Liver (tissue), 9 donors: Measurements from ENCODE around the gene THSD7B. TPM values are rescaled to one million over a fixed set of nuclear protein-coding genes. Genes with fewer than 3 reads are reported as not detected.

ENCODE experiments used
- DNase-seq: peaks from one replicate; pipeline ENCODE4 v3.0.0-alpha.2; 2017; ENCODE audit warnings: low spot score
- H3K27ac ChIP-seq, 2 donors: one replicate each; pipeline ENCODE4 v1.7.0; 2013; ENCODE audit warnings: inconsistent platforms in 2 of 2, low read length in 2 of 2, control low read depth in 1 of 2, low read depth in 1 of 2, mild to moderate bottlenecking in 1 of 2
- H3K27me3 ChIP-seq, 4 donors: one replicate each; pipeline versions ENCODE4 v1.6.1 to v1.7.0; 2013; ENCODE audit warnings: low read length in 3 of 4, inconsistent platforms in 1 of 4, mild to moderate bottlenecking in 1 of 4, moderate library complexity in 1 of 4; ENCODE audit not compliant: control insufficient read depth in 4 of 4, insufficient read depth in 4 of 4
- H3K36me3 ChIP-seq, 4 donors: one replicate each; pipeline versions ENCODE4 v1.6.1 to v1.7.0; 2013; ENCODE audit warnings: low read length in 3 of 4, mild to moderate bottlenecking in 3 of 4, low read depth in 1 of 4, moderate library complexity in 1 of 4; ENCODE audit not compliant: control insufficient read depth in 4 of 4, insufficient read depth in 3 of 4
- H3K4me1 ChIP-seq, 4 donors: one replicate each; pipeline versions ENCODE4 v1.6.1 to v1.7.0; 2013; ENCODE audit warnings: low read length in 3 of 4, mild to moderate bottlenecking in 3 of 4, moderate library complexity in 1 of 4; ENCODE audit not compliant: control insufficient read depth in 4 of 4, insufficient read depth in 4 of 4
- H3K4me3 ChIP-seq, 3 donors: one replicate each; pipeline versions ENCODE4 v1.6.1 to v1.7.0; 2013; ENCODE audit warnings: low read length in 3 of 3, control low read depth in 1 of 3, low read depth in 1 of 3, mild to moderate bottlenecking in 1 of 3
- H3K9ac ChIP-seq, 2 donors: one replicate each; pipeline ENCODE4 v1.7.0; 2013; ENCODE audit warnings: low read length in 2 of 2, mild to moderate bottlenecking in 2 of 2, moderate library complexity in 2 of 2, control low read depth in 1 of 2, low read depth in 1 of 2
- H3K9me3 ChIP-seq, 4 donors: one replicate each; pipeline versions ENCODE4 v1.6.1 to v1.7.0; 2013; ENCODE audit warnings: low read length in 3 of 4; ENCODE audit not compliant: control insufficient read depth in 4 of 4
- EGR1 ChIP-seq, 2 donors: IDR thresholded peaks; 2 replicates each; pipeline ENCODE4 v1.6.1; 2016 to 2018; ENCODE audit warnings: antibody characterized with exemption in 2 of 2, low read depth in 2 of 2
- FOXA1 ChIP-seq: IDR thresholded peaks from 2 replicates; pipeline ENCODE4 v1.6.1; 2016; ENCODE audit warnings: antibody characterized with exemption
- FOXA2 ChIP-seq: IDR thresholded peaks from 2 replicates; pipeline ENCODE4 v1.6.1; 2016; ENCODE audit warnings: antibody characterized with exemption
- GABPA ChIP-seq, 2 donors: IDR thresholded peaks in 1 of 2; conservative IDR thresholded peaks in 1 of 2; 2 replicates each; pipeline ENCODE4 v1.6.1; 2016; ENCODE audit warnings: antibody characterized with exemption in 2 of 2, mild to moderate bottlenecking in 1 of 2, moderate library complexity in 1 of 2
- HNF4A ChIP-seq, 2 donors: conservative IDR thresholded peaks; 2 replicates each; pipeline ENCODE4 v1.6.1; 2016; ENCODE audit warnings: antibody characterized with exemption in 2 of 2, mild to moderate bottlenecking in 2 of 2
- HNF4G ChIP-seq: IDR thresholded peaks from 2 replicates; pipeline ENCODE4 v1.6.1; 2016; ENCODE audit warnings: antibody characterized with exemption
- JUND ChIP-seq, 2 donors: IDR thresholded peaks; 2 replicates each; pipeline ENCODE4 v1.6.1; 2016; ENCODE audit warnings: antibody characterized with exemption in 2 of 2
- NR2F2 ChIP-seq: IDR thresholded peaks from 2 replicates; pipeline ENCODE4 v1.6.1; 2016; ENCODE audit warnings: antibody characterized with exemption
- RAD21 ChIP-seq, 2 donors: IDR thresholded peaks; 2 replicates each; pipeline ENCODE4 v1.6.1; 2016; ENCODE audit warnings: antibody characterized with exemption in 2 of 2, mild to moderate bottlenecking in 2 of 2
- RXRA ChIP-seq, 2 donors: IDR thresholded peaks; 2 replicates each; pipeline ENCODE4 v1.6.1; 2017 to 2018; ENCODE audit warnings: antibody characterized with exemption in 2 of 2, mild to moderate bottlenecking in 1 of 2
- TAF1 ChIP-seq: conservative IDR thresholded peaks from 2 replicates; pipeline ENCODE4 v1.6.1; 2016; ENCODE audit warnings: antibody characterized with exemption, mild to moderate bottlenecking
- YY1 ChIP-seq: IDR thresholded peaks from 2 replicates; pipeline ENCODE4 v1.6.1; 2016; ENCODE audit warnings: antibody characterized with exemption, mild to moderate bottlenecking
- WGBS: extraction: QIAGEN DNeasy Blood & Tissue Kit; methylation state at CpG from one replicate; pipeline ENCODE4 v1.1.7; 2013; 5-methylcytosine and 5-hydroxymethylcytosine counted together
- polyA plus RNA-seq, 2 donors: library from polyadenylated mRNA; stranded (reverse) in 1 of 2; unstranded in 1 of 2; fragments of 200-250 nt in 1 of 2; fragments of >200 nt in 1 of 2; fragmentation: Nextera tagmentation in 1 of 2; extraction: Ambion mirVana in 1 of 2; gene quantifications; one replicate each; pipeline versions ENCODE4 v1.2.1 to v1.2.3, GENCODE V29; 2013 to 2015
- total RNA-seq, 2 donors: library from RNA; depleted of rRNA; stranded (reverse); fragments of >200 nt; gene quantifications; one replicate each; pipeline ENCODE4 v1.2.3, GENCODE V29; 2014
- TF ChIP-seq, protein P1 (sequence below): IDR thresholded peaks from 2 replicates; pipeline ENCODE4 v1.6.1; 2016; ENCODE audit warnings: antibody characterized with exemption, mild to moderate bottlenecking
- TF ChIP-seq, protein P2 (sequence below): fragments of 150-350 bp; IDR thresholded peaks from 2 replicates; pipeline ENCODE4 v1.5.1; 2017; ENCODE audit warnings: improper control_type of control experiment, low read depth, low read length; ENCODE audit not compliant: missing input control
- TF ChIP-seq, protein P3 (sequence below): IDR thresholded peaks from 2 replicates; pipeline ENCODE4 v1.6.1; 2016; ENCODE audit warnings: antibody characterized with exemption
- TF ChIP-seq, protein P4 (sequence below): IDR thresholded peaks from 2 replicates; pipeline ENCODE4 v1.6.1; 2016; ENCODE audit warnings: antibody characterized with exemption
- donor health status: healthy.
- donor health status: healthy.
- donor health status: healthy.
- donor health status: healthy.
- donor health status: healthy.

THSD7B gene
- total and polyA plus RNA-seq, 4 donors = 0.01 to 0.75 (median 0.42) TPM; not detected in 1

DNA sequence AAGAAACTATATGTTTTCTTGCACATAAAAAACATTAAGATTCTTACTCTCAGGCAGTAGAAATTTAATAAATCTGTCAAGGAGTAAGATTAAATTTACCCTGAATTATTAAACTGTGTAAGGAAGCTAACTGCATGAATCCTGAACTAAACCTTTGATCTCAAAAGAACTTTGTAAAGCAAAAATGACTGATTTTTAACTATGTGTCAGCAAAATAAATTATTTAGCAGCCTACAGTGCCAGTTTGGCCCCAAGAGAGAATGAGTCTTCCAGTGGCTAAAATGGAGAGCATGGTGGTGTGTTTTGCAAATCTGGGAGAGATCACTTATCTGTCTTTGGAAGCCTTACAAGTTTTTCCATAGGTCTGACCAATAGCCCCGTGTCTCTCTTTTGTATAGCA is 190.7 kb downstream of the THSD7B start:
- 0% methylated on average over 1 of the region's 1 CpG for WGBS
- Histone ChIP-seq H3K9me3 (no peaks in the 10 kb centered on the region), H3K27me3 (no peaks in the 10 kb centered on the region), H3K9ac (no peak overlapping the region), H3K4me3 (no peak overlapping the region), H3K4me1 (no peaks in the 10 kb centered on the region), H3K36me3 (no peaks in the 10 kb centered on the region), H3K27ac (no peak overlapping the region)
- no peak for DNase-seq
- no peak for TF ChIP-seq JUND (IDR thresholded peaks at IDR 0.05)
- no peak for TF ChIP-seq NR2F2
- no peak for TF ChIP-seq FOXA1
- no peak for TF ChIP-seq GABPA (IDR thresholded peaks at IDR 0.05 in 1 of 2, conservative IDR thresholded peaks at IDR 0.05 in 1 of 2)
- TF ChIP-seq, protein P1, sequence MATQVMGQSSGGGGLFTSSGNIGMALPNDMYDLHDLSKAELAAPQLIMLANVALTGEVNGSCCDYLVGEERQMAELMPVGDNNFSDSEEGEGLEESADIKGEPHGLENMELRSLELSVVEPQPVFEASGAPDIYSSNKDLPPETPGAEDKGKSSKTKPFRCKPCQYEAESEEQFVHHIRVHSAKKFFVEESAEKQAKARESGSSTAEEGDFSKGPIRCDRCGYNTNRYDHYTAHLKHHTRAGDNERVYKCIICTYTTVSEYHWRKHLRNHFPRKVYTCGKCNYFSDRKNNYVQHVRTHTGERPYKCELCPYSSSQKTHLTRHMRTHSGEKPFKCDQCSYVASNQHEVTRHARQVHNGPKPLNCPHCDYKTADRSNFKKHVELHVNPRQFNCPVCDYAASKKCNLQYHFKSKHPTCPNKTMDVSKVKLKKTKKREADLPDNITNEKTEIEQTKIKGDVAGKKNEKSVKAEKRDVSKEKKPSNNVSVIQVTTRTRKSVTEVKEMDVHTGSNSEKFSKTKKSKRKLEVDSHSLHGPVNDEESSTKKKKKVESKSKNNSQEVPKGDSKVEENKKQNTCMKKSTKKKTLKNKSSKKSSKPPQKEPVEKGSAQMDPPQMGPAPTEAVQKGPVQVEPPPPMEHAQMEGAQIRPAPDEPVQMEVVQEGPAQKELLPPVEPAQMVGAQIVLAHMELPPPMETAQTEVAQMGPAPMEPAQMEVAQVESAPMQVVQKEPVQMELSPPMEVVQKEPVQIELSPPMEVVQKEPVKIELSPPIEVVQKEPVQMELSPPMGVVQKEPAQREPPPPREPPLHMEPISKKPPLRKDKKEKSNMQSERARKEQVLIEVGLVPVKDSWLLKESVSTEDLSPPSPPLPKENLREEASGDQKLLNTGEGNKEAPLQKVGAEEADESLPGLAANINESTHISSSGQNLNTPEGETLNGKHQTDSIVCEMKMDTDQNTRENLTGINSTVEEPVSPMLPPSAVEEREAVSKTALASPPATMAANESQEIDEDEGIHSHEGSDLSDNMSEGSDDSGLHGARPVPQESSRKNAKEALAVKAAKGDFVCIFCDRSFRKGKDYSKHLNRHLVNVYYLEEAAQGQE = no peak
- TF ChIP-seq, protein P2, sequence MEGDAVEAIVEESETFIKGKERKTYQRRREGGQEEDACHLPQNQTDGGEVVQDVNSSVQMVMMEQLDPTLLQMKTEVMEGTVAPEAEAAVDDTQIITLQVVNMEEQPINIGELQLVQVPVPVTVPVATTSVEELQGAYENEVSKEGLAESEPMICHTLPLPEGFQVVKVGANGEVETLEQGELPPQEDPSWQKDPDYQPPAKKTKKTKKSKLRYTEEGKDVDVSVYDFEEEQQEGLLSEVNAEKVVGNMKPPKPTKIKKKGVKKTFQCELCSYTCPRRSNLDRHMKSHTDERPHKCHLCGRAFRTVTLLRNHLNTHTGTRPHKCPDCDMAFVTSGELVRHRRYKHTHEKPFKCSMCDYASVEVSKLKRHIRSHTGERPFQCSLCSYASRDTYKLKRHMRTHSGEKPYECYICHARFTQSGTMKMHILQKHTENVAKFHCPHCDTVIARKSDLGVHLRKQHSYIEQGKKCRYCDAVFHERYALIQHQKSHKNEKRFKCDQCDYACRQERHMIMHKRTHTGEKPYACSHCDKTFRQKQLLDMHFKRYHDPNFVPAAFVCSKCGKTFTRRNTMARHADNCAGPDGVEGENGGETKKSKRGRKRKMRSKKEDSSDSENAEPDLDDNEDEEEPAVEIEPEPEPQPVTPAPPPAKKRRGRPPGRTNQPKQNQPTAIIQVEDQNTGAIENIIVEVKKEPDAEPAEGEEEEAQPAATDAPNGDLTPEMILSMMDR = no peak
- TF ChIP-seq HNF4G = no peak
- no peak for TF ChIP-seq RXRA (IDR thresholded peaks at IDR 0.05)
- no peak for TF ChIP-seq YY1
- TF ChIP-seq RAD21 (IDR thresholded peaks at IDR 0.05) = no peak
- TF ChIP-seq EGR1 (IDR thresholded peaks at IDR 0.05; ENCODE audit: low read depth in 2 of 2) = no peak
- TF ChIP-seq TAF1 = no peak
- no peak for TF ChIP-seq HNF4A (conservative IDR thresholded peaks at IDR 0.05)
- TF ChIP-seq, protein P3, sequence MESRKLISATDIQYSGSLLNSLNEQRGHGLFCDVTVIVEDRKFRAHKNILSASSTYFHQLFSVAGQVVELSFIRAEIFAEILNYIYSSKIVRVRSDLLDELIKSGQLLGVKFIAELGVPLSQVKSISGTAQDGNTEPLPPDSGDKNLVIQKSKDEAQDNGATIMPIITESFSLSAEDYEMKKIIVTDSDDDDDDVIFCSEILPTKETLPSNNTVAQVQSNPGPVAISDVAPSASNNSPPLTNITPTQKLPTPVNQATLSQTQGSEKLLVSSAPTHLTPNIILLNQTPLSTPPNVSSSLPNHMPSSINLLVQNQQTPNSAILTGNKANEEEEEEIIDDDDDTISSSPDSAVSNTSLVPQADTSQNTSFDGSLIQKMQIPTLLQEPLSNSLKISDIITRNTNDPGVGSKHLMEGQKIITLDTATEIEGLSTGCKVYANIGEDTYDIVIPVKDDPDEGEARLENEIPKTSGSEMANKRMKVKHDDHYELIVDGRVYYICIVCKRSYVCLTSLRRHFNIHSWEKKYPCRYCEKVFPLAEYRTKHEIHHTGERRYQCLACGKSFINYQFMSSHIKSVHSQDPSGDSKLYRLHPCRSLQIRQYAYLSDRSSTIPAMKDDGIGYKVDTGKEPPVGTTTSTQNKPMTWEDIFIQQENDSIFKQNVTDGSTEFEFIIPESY = no peak
- TF ChIP-seq, protein P4, sequence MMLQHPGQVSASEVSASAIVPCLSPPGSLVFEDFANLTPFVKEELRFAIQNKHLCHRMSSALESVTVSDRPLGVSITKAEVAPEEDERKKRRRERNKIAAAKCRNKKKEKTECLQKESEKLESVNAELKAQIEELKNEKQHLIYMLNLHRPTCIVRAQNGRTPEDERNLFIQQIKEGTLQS = no peak
- TF ChIP-seq FOXA2 = no peak

DNA sequence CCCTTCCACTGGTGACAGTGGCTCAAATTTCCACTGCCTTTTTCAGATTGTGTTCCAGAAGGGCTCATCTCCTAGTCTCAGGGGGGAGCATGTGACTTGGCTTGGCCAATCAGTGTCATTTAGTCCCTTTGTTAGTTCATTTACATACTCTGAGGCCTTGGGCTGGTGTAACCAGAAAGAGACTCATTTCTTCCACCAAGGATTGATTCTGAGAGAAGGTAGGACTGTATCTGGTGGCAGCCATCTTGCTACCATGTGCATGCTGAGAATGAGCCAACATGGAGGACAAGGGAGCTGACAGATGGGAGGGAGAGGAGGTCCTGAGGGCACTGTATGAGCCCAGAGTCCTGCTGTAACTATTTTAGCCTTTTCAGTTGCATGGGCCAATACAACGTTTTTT is 191.7 kb downstream of the THSD7B start:
- 31% methylated on average over 1 of the region's 1 CpG for WGBS
- TF ChIP-seq HNF4A (conservative IDR thresholded peaks at IDR 0.05) (no peak), NR2F2 (no peak), TAF1 (no peak), HNF4G (no peak)
- TF ChIP-seq, protein P2 = no peak
- DNase-seq = no peak
- no peak overlapping the region for H3K4me3 ChIP-seq
- H3K4me1 ChIP-seq = no peaks in the 10 kb centered on the region
- H3K9me3 ChIP-seq = no peaks in the 10 kb centered on the region
- no peaks in the 10 kb centered on the region for H3K36me3 ChIP-seq
- no peak overlapping the region for H3K9ac ChIP-seq
- H3K27me3 ChIP-seq = no peaks in the 10 kb centered on the region
- H3K27ac ChIP-seq = no peak overlapping the region
